Stomach (tissue), 4 donors: ENCODE results near the gene HHIPL1.

Experiments
- CTCF ChIP-seq, 7 experiments: fragments of 450-650 bp in 4 of 7; fragments of 200-600 bp in 3 of 7; sonication (generic) in 3 of 7; IDR thresholded peaks; one replicate each; pipeline ENCODE4 v1.5.1; 2016 to 2019; ENCODE audit warnings: antibody characterized with exemption in 7 of 7, control low read depth in 2 of 7, mild to moderate bottlenecking in 1 of 7
- EP300 ChIP-seq: sonication (generic); formaldehyde crosslinking; IDR thresholded peaks from one replicate; pipeline ENCODE4 v1.6.1; 2017; ENCODE audit warnings: antibody characterized with exemption
- POLR2A ChIP-seq, 4 donors: fragments of 450-650 bp; IDR thresholded peaks; one replicate each; pipeline ENCODE4 v1.6.1; 2016; ENCODE audit warnings: antibody characterized with exemption in 4 of 4, control low read depth in 2 of 4, mild to moderate bottlenecking in 1 of 4, moderate library complexity in 1 of 4

GRCh38 chr14:99606359-99606758, 38.6 kb upstream of the HHIPL1 start:
- no peak for TF ChIP-seq CTCF (IDR thresholded peaks at IDR 0.05)
- no peak for TF ChIP-seq POLR2A (IDR thresholded peaks at IDR 0.05)
- no peak for TF ChIP-seq EP300
